HG03460 (cell line): ENCODE data around the gene SLC38A2.
A peak's percentile ranks its signal among the peaks of the same experiment; 100 is the strongest.

Experiments used
- ATAC-seq: cut with Tn5 transposase; IDR thresholded peaks from one replicate; pipeline ENCODE4 v1.9.1; 2021; ENCODE audit not compliant: unreplicated experiment

SLC38A2 gene

DNA sequence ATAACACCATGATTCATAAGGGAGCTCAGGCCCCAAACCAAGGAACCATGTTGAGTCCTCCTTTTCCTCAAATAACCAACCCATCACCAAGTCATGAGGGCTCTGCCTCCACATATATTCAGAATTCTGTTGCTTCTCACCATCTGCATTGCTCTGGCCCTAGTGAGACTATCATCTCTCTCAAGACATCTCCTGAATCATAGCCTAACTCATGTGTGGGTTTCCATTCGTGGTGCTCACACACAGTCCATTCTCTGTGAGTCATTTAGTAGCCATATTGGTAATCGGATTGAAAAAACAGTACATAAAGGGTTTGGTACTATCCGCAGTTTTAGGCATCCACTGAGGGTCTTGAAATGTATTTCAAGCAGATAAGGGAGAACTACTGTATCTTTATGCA lies 5.1 kb upstream of the SLC38A2 start:
- ATAC-seq = no peak

DNA sequence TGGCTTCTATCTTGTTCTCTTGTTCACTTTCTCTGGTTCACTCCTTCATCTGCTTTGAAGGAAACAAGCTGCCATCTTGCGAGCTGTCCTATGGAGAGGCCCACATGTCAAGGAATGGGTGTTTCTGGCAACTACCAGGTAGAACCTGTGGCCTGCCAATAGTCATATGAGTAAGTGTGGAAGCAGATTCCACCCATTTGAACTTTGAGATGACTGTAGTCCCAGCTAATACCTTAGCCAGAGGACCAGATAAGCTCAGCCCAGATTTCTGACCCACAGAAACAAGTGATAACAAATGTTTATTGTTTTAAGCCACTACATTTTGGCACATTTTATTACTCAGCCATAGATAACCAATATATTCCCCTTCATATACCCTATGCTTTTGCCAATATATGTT lies 4.0 kb upstream of the SLC38A2 start:
- no peak for ATAC-seq

DNA sequence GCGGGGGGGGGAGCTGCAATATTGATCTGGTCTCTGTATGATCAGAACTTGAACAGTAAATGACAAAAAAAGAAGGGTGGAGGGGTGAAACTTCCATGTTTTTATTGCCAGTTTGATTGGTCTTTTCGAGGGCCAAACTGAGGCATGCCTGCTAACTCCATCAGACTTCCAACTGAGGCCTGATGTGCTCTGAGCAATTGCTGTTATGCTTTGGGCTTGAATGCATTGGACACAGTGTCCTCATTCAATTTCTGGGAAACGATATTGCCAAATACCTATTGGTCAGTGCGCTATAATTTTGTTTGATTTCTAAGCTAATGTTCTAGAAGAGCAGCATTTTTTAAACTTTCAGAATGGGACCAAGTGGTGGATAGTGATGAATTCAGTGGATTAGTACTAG lies 2.1 kb upstream of the SLC38A2 start:
- no peak for ATAC-seq

DNA sequence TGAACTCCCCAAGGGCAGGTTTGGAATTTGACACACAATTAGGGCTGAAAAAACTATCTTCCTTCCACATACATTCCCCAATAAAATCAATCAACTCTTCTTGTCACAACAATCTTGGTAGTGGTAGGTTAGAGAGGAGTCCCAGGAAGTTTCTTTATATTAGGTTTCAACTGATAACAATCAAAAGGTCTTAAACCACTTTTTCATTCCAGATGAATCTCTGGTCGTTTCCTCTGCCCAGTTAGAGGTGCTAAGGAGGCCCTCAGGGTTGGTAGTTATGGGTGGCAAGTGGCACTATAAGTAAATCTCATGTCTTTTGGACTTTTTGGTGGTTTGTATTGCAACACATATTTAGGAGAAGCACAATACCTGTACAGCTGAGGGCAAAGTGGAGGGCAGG lies 1.7 kb upstream of the SLC38A2 start:
- no peak for ATAC-seq

DNA sequence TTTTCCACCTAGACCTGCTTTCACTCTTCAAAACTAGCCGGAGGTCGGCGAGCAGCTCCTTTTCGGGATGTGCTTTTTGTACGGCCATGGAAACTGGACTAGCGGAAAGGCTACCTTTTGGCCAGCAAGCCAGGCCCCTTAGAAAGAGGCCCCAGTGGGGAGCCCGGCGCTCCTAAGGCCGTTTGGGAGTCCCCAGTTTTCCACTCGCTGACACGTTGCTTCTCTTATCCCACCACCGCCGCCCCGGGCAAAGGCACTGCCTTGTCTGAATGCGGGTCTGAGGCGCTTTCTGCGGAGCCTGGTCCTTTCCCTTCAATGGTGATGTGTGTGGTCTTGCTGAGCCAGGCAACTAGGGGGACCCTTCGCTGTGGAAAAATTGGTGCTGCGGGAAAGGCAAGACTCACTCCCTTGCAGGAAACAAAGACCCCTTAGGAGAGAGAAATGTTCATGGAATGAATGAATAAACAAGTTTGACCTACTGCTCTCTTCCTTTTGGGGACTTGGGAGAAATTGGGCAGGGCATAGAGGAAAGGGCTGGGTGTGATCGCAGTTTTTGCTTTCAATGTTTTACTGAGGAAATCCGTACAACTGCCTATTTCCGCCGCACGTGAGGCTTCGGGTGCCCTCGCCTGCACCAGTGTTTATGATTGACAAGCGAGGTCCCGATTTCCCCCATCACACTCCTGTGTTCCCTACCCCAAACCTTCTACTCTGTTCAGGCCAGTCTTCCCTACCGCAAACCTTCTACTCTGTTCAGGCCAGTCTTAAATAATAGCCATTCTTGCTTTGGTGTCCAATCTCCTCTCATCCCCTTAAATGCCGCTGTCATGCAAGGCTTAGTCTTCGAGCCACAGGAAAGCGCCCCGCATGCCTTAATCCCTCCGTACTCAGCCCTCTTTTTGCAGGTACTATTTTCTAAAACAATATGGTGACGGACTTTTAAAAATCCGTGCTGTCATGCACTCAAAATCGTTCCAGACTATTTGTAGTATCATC lies 1.0 kb upstream of the SLC38A2 start:
- no peak for ATAC-seq

DNA sequence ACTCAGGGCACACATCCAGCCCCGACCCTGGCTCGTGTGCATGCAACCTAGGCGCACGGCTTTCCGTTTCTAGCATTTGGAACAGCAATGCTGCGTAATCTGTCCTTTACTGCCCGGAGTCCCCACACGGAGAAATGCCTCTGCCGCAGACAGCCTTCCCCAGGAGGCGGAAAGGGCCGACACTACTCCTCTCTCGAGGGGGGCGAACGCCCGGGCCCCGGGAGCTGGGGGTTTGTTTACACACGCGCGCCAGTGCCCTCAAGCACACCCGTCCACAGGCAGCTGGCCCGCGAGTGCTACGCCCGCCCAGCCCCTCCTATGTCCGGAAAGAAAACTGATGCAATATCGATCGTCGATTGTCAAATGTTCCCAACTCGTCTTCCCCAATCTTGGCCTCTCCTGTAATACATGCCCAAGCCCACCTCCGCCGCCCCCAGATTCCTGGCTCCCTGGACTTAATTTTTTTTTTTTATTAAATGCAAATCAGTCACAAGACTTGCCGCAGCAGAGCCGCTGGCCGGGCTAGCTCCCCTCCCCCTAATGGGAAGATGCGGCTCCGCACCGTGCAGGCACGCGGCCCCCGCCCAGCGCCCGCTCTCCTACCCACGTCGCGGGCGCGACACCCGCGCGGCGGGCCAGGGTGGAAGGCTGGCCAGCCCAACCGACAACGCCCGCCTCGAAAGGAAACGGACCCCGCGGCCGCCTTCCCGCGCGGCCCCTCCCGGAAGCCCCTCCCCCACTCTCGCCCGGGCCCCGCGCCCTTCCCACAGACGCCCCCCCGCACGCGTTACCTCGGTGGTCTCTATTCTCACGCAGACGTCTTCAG lies 642 bp downstream of the SLC38A2 start:
- peak; percentile 24 for ATAC-seq

DNA sequence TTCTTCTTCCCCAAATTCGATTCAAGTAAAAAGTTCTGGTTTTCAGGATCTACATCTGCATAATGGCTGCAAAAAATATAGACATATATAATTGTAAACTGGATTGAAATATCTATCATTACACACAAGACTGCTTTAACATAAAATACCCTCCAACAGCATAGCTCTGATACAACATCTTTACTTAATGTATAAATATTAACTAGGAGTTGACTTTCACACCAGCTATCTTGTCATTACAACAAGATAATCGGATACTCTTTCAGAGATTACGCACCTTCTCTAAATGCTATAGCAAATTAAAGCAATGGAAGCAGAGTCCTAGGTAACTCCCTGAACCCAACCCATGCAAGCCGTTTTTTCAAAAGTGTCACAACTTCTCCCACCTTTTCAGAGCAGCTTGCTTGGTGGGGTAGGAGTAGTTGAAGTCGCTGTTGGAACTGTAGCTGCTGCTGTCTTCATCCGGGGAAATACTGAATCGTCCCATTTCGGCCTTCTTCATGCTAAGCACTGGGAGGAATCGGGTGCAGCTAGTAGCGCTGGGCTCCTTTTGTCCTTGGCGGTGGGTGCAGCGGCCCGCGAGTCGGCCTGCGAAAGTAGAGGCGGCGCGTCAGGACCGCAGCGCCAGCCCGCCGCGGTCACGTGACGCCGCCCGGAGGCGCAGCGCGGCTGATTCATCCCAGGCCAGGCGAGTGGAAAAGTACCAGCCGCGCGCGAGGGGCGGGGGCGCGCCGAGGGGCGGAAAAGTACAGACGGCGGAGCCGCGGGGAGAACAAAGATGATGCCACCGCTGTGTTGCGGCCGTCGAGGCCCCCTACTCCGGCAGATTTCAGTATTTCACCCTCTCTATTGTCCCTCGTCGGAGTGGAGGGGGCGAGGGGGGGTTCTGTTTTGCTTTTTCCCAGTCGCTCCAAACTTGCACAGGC lies 1.5 kb downstream of the SLC38A2 start:
- ATAC-seq = peak; percentile 55

DNA sequence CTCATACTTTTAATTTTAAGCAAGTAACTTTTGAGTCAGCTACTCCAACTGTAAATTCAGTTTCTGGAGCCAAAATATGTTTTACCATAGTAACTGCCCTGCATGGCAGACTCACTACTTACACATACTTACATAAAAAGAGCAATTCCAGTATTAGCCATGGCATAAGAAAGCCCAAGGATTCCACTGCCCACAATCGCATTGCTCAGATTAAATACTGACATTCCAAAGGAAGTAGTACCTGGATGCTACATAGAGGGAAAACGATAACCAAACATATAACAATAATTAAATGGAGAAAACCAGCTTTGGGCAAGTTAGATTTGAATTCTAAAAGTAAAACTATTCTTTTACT lies 2.2 kb downstream of the SLC38A2 start:
- ATAC-seq = no peak

DNA sequence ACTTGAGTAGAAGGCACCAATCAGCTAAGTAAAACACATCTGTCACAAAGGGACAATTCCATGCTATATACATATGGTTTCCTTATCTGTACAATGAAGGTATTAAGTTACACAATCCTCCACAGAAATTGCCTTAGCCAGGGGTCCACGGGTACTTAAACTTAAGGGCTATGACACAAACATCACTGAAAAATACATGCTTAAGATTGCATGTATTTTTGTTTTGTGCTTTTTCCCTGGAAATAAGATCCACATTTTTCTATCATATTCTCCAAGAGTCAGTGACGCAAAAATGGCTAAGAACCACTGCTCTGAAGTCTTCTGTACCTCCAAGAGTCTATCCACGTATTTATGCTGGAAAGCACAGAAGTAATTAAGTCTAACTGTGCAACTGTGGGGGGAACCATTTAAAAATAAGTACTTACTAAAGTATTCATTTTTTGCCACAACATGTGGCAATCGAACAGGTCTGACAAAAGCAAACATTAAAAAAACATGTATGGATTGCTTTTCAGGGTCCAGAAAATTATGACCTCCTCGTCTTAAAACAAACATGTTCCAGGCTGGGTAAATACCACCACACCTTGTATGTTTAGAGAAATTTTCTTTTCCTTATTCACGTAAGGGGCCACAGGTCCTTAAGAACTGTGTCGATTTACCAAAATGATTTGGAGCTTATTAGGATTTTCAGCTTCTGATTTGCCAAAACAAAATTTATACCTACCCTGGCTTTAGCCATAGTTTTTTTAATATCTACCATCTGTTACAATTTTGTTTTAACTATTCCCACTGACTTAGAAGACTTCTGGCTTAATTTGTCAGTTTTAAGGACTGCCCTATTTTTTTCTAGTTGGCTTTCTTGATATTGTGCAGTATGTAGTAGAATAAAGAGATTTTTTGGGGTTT lies 2.8 kb downstream of the SLC38A2 start:
- no peak for ATAC-seq

DNA sequence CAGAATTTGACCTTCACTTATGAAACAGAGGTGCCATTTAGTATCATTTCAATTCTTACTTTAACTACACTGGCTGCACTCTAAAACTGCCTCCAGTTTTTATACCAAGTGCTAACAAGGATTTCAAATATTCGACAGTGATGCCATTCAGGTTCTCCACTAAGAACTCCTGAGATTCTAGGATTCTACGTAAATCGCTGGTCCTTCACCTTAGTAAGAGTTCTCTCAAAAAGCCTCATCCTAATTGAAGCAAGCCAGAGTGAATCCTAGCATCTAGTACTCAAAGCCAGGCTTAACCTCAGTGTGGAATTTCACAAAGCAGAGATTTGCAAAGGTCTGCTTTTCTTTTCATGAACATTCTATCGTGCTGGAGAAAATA lies 3.5 kb downstream of the SLC38A2 start:
- no peak for ATAC-seq

DNA sequence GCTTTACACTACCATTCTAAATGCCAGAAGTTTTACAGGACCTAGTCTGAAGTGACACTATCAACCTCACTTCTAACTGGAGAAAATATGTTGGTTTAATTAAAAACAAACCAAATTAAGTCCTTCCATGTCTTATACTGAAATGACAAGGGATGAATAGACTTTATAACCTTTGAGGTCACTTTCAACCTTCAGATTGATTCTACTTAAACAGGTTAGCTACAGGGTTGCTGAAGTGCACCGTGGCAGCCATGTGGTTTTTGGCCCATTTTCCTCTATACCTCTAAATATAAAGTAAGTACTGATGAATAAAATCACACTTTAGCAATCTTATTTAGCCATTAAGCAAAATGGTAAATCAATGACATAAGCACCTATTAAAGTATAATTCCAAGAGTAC lies 3.9 kb downstream of the SLC38A2 start:
- no peak for ATAC-seq

DNA sequence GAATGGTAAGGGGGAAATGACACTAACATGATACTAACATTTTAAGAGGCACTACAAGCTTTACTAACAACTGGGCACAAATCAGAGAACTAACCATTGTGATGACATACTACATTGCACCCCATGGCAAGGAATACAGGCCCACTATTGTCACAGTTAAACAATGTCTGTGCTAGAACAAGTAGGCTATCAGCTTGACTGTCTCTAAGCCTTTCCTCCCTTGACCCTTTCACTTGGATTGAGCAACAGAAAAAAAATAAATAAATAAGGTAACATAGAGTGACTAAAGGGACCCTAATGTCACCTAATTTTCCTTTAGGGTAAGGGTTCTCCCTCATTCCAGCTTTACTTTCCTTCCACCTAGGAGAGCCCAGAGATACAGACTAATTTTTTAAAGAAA lies 4.4 kb downstream of the SLC38A2 start:
- ATAC-seq = no peak

DNA sequence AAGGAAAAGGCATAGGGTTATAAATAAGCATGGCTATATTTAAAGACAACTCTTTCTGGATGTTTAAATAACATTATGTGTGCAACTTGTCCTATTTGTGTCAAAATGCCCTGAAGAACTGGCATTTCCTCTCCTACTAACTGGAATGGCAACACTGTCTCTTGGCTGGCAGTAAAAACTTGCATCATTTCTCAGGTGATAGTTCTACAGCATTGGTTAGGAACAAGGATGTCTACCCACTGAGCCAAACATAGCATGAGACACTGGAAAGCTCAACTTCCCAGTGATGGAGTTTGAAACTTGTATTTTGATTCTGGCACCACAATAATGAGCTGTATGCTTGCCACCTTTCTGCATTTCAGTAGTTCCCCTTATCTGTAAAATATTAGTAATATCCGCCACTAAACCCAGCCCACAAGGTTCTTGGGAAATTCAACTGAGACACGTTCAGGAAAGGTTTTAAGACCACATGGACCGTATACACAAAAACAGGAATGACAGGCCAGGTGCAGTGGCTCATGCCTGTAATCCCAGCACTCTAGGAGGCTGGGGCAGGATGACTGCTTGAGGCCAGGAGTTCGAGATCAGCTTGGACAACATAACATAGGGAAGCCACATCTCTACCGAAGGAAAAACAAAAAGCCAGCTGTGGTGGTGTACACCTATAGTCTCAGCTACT lies 5.1 kb downstream of the SLC38A2 start:
- ATAC-seq = no peak

DNA sequence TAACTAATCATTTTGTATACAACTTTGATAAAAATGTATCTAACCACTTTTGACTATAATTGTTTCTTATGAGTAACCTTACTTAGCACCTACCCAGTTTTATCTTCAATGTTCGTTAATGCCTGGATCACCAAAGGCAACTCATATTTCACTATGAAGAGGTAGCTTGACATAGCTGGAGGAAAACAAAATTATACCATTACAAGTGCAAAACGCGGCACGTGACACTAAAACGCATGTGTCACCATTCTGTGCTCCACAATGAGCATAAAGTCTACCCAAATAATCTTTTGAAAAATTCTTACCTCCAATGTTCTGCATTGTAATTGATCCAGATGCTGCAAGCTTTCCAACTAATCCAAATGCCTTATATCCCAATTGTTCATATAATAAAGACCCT lies 5.8 kb downstream of the SLC38A2 start:
- no peak for ATAC-seq

DNA sequence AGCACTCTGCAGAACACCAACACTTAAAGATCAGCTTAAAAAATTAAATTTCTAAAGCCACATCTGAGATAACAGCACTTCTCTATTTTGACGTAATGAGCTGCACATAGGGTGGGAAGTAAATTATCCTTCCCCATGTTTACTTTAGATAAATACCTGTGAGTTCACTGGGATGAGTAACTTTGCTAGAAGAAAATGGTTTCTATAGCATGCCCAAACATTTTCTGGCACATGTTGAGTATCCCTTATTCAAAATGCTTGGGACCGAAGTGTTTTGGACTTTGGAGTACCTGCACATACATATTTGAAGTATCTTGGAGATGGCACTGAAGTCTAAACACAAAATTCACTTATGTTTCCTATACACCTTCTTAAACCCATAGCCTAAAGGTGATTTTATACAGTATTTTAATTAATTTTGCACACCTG lies 6.6 kb downstream of the SLC38A2 start:
- ATAC-seq = no peak

DNA sequence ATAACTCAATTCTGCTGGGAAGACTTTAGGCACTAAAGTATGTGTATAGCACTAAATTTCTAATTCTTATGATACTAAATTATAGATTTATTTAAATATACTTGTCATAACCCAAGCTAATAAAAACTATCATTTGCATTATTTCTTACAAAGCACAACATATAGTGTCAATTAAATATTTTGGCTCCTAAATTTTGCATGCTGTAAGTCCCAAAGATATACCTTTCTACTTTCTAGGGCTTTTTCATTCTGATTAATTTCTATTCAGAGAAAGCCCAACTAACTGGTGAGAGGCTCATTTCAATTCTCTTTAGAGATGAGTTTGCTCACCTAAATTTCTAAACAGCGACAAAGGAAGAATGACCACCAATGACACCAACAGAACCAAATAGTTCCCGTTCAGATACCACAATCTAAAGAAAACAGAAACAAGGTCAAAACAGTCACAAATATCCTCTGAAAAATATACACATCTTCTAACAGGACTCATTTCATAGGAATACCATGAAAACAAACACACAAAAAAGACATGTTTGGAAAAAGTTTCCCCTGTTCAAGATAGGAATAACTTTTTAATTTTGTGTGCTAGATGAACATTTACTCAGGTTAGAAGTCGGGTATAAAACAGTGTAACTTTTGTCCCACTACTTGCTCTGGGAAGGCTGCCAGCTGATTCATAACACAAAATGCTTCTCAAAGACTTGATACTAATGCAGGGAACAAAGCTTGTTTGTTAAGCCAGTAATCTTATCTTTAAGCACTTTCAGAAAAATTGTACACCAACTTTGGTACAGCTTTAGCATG lies 7.6 kb downstream of the SLC38A2 start:
- no peak for ATAC-seq

DNA sequence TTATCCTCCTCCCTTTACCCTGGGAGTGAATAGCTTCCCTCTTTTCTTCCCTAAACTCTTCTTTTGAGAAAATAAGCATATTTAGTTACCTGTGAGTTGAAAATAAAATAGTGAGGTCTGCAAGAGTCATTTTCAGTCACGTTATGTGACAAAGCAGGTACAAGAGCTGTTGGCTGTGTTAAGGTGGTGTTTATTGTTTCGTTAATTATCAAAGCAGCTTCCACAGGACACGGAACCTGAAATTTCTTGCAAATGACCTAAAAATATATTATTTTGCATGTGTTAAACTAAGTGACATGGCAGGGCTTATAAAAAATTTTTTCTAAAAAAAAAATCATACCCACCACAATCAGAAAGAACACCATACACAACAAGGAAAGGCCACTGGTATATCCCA lies 8.3 kb downstream of the SLC38A2 start:
- no peak for ATAC-seq

DNA sequence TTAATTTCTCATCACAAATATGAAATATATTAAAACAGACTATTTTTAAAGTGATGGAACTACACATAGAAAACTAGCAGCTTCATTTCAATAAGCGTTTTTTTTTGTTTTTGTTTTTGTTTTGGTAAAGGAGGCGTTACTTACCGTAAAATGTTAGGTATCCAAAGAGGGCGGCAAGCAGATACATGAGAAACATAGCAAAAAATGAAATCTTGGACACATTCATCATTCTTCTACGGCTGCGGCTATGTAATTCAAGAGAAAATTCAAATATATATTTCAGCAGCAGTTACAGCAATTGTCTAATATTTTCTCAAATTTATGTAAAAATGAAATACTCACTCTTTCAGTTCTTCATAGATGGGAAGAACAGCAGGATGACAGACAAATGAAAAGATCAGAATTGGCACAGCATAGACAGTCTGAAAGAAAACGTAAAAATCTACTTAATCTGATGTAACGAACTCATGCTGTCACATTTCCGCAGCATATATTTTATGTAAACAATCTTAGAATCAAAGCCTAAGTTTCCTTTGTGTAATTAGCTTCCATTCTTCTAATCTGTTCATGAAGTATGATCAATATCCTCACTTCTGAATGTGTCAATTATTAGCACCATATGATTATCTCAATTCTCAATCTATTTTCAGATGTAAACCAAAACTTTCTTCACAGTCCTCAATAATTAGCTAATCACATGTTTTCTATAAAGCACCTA lies 8.8 kb downstream of the SLC38A2 start:
- no peak for ATAC-seq
